ENCODE results near the gene S1PR3. TPM values are rescaled to one million over a fixed set of nuclear protein-coding genes. Genes with fewer than 3 reads are reported as not detected.

S1PR3 gene
- total RNA-seq, 1 experiment from 2014 or later, result 25.8 TPM

- Histone ChIP-seq H3K27ac (no peak overlapping the region), H3K4me1 (replicated peaks) (no peaks in the 10 kb centered on the region), H3K9me3 (replicated peaks) (no peaks in the 10 kb centered on the region), H3K36me3 (no peaks in the 10 kb centered on the region), H3K27me3 (replicated peaks) (no peaks in the 10 kb centered on the region), H3K4me3 (no peak overlapping the region)
- no peak for DNase-seq (ENCODE audit: low read depth in 1 of 2, low spot score in 2 of 2)
Observed at GRCh38 chr9:89051421-89052025, 60.3 kb downstream of the S1PR3 start.

GRCh38 chr9:89052470-89053097 lies 61.3 kb downstream of the S1PR3 start:
- Histone ChIP-seq H3K9me3 (replicated peaks) (no peaks in the 10 kb centered on the region), H3K27ac (no peak overlapping the region), H3K36me3 (no peaks in the 10 kb centered on the region), H3K4me1 (replicated peaks) (no peaks in the 10 kb centered on the region), H3K4me3 (no peak overlapping the region), H3K27me3 (replicated peaks) (no peaks in the 10 kb centered on the region)
- DNase-seq (ENCODE audit: low read depth in 1 of 2, low spot score in 2 of 2), result no peak

DNA sequence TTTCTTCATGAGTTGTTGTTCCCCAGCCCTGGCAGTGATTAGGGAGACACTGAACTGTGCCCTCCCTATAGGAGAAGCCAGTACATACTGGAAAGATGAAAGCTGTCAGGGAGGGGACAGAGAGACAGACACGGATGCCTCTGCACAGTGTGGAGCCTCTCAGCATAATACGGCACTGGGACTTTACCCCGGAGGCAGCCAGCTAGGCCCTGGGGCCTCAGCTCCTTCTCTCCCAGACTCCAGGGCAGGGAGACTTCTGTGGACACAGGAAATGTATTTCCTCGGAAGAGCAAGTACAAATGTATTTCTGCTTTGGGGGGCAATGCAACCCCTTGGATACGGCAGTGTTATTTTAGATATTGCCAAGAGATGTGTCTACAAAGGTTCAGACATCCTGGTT lies 62.0 kb downstream of the S1PR3 start:
- no peaks in the 10 kb centered on the region for H3K9me3 ChIP-seq (replicated peaks)
- no peak for DNase-seq (ENCODE audit: low read depth in 1 of 2, low spot score in 2 of 2)
- no peak overlapping the region for H3K27ac ChIP-seq
- no peaks in the 10 kb centered on the region for H3K4me1 ChIP-seq (replicated peaks)
- no peaks in the 10 kb centered on the region for H3K36me3 ChIP-seq
- no peaks in the 10 kb centered on the region for H3K27me3 ChIP-seq (replicated peaks)
- H3K4me3 ChIP-seq, result no peak overlapping the region

Other genes starting within 250 kb of the S1PR3 start
- 0.16 and 0.34 TPM in 2 replicates for gene SHC3, start 187.3 kb downstream of the S1PR3 start, total RNA-seq (2014; rRNA removed; shearing (Covaris generic))

Measured in SJSA1 (cell line).